Endothelial cell of umbilical vein (primary cell): ENCODE results near the gene DDX51.

Experiments used
- CTCF ChIP-seq, 2 donors: IDR thresholded peaks; 1 replicate in 1 of 2; 2 replicates in 1 of 2; pipeline ENCODE4 v1.5.1; 2011; ENCODE audit warnings: low read length in 2 of 2, mild to moderate bottlenecking in 2 of 2, moderate library complexity in 2 of 2, control low read depth in 1 of 2, inconsistent platforms in 1 of 2, low read depth in 1 of 2; ENCODE audit not compliant: insufficient read depth in 1 of 2; ENCODE audit errors: extremely low read depth in 1 of 2
- EZH2 ChIP-seq: IDR thresholded peaks from 2 replicates; pipeline ENCODE4 v1.6.1; 2012; ENCODE audit warnings: borderline replicate concordance, low read depth, mild to moderate bottlenecking, moderate library complexity, low read length, inconsistent platforms; ENCODE audit not compliant: severe bottlenecking
- GATA2 ChIP-seq: IDR thresholded peaks from 2 replicates; pipeline ENCODE4 v1.7.0; 2011; ENCODE audit warnings: low read depth, mild to moderate bottlenecking, moderate library complexity, mixed read lengths, low read length; ENCODE audit not compliant: insufficient read length, insufficient read depth
- JUN ChIP-seq: IDR thresholded peaks from 2 replicates; pipeline ENCODE4 v1.6.1; 2011; ENCODE audit warnings: borderline replicate concordance, low read depth; ENCODE audit not compliant: insufficient read length, insufficient read depth
- MAX ChIP-seq: IDR thresholded peaks from 2 replicates; pipeline ENCODE4 v1.6.1; 2011; ENCODE audit not compliant: insufficient read depth, insufficient read length
- MYC ChIP-seq: IDR thresholded peaks from one replicate; pipeline ENCODE4 v1.6.1; 2011; ENCODE audit warnings: mild to moderate bottlenecking, low read depth, low read length
- POLR2A ChIP-seq: IDR thresholded peaks from 2 replicates; pipeline ENCODE4 v1.6.1; 2012; ENCODE audit warnings: low read depth, mild to moderate bottlenecking, control low read depth, low read length
- POLR2AphosphoS5 ChIP-seq: IDR thresholded peaks from 2 replicates; pipeline ENCODE4 v1.6.1; 2012; ENCODE audit warnings: low read depth, mild to moderate bottlenecking, control low read depth, low read length, moderate library complexity; ENCODE audit not compliant: insufficient read depth

- TF ChIP-seq CTCF (IDR thresholded peaks at IDR 0.05; ENCODE audit: extremely low read depth in 1 of 2, insufficient read depth in 1 of 2, low read depth in 1 of 2, low read length in 2 of 2): no peak
- TF ChIP-seq MAX: no peak
- TF ChIP-seq POLR2AphosphoS5: no peak
- no peak for TF ChIP-seq EZH2
- TF ChIP-seq POLR2A: no peak
- TF ChIP-seq JUN: no peak
- no peak for TF ChIP-seq GATA2
- TF ChIP-seq MYC: no peak
Observed at GRCh38 chr12:132138941-132139871, 4.9 kb downstream of the DDX51 start.
